ENCODE data around the gene PLXDC1.

PLXDC1 gene

DNA sequence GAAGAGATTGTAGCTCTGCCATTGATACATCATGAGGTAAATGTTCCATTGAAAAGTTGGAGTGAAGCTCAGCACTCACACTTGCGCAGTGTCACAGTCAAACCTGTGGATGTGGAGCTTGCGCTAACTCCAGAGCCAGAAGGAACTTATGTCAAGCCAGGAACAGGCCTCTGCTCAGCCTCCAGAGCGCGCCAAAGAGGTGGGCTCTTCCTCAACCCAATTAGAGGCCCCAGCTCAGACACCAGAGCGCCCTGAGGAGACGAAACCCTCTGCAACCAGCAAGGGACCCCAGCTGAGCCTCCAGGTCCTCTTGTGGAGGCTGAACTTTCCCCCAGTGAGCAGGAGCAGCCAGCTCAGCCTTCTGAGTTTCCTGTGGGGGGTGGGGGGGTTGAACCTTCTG is 122.7 kb downstream of the PLXDC1 start:
- TF ChIP-seq USF1 (IDR thresholded peaks at IDR 0.05) (no peak), FOXM1 (IDR thresholded peaks at IDR 0.05; ENCODE audit: borderline replicate concordance, low read depth) (no peak), MAX (IDR thresholded peaks at IDR 0.05) (no peak), YY1 (IDR thresholded peaks at IDR 0.05; ENCODE audit: low read depth) (no peak), NFIC (IDR thresholded peaks at IDR 0.05) (no peak), EGR1 (IDR thresholded peaks at IDR 0.05) (no peak), TCF12 (IDR thresholded peaks at IDR 0.05; ENCODE audit: low read depth) (no peak), CREB1 (IDR thresholded peaks at IDR 0.05; ENCODE audit: low read depth) (no peak), REST (IDR thresholded peaks at IDR 0.05; ENCODE audit: low read depth) (no peak), TEAD4 (IDR thresholded peaks at IDR 0.05) (no peak), ZBTB7A (IDR thresholded peaks at IDR 0.05; ENCODE audit: low read depth) (no peak)

DNA sequence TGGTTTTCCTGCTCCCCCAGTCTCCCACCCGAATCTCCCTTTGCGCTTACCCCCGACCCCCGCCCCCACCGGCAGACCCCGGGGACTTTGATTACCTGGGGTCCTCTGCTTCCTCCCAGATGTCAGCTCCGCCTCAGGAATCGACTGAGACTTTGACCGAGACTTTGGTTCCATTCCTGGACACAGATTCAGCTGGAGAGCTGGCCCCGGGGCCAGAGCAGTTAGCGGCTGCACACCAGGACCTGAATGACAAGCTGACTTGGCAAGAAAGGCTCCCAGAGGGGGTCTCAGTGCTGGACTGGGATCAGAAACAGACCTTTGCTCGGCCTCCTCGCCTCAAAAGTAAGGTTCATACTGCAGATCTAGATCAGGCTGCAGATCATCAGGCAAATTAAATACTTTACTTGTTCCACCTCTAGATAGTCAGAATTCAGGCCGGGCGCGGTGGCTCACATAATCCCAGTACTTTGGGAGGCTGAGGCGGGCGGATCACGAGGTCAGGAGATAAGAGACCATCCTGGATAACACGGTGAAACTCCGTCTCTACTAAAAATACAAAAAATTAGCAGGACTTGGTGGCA is 123.9 kb downstream of the PLXDC1 start:
- TF ChIP-seq CREB1 (IDR thresholded peaks at IDR 0.05; ENCODE audit: low read depth) (no peak), EGR1 (IDR thresholded peaks at IDR 0.05) (no peak), YY1 (IDR thresholded peaks at IDR 0.05; ENCODE audit: low read depth) (no peak), MAX (IDR thresholded peaks at IDR 0.05) (no peak), ZBTB7A (IDR thresholded peaks at IDR 0.05; ENCODE audit: low read depth) (no peak; the same call in 1 of the 2 replicates), NFIC (IDR thresholded peaks at IDR 0.05) (no peak), TAF1 (IDR thresholded peaks at IDR 0.05; ENCODE audit: low read depth) (no peak), RAD21 (IDR thresholded peaks at IDR 0.05; ENCODE audit: low read depth) (no peak), USF1 (IDR thresholded peaks at IDR 0.05) (no peak), TEAD4 (IDR thresholded peaks at IDR 0.05) (no peak), CEBPB (IDR thresholded peaks at IDR 0.05) (no peak), REST (IDR thresholded peaks at IDR 0.05; ENCODE audit: low read depth) (no peak), FOXM1 (IDR thresholded peaks at IDR 0.05; ENCODE audit: borderline replicate concordance, low read depth) (no peak), EP300 (IDR thresholded peaks at IDR 0.05; ENCODE audit: borderline replicate concordance) (no peak), TCF12 (IDR thresholded peaks at IDR 0.05; ENCODE audit: low read depth) (no peak)

- TF ChIP-seq USF1 (IDR thresholded peaks at IDR 0.05) (no peak), FOXM1 (IDR thresholded peaks at IDR 0.05; ENCODE audit: borderline replicate concordance, low read depth) (no peak), ZBTB7A (IDR thresholded peaks at IDR 0.05; ENCODE audit: low read depth) (no peak; the same call in 1 of the 2 replicates), YY1 (IDR thresholded peaks at IDR 0.05; ENCODE audit: low read depth) (peak; percentile 65), CREB1 (IDR thresholded peaks at IDR 0.05; ENCODE audit: low read depth) (no peak), REST (IDR thresholded peaks at IDR 0.05; ENCODE audit: low read depth) (no peak), MAX (IDR thresholded peaks at IDR 0.05) (no peak), TAF1 (IDR thresholded peaks at IDR 0.05; ENCODE audit: low read depth) (0 out of 2 replicates have a peak, but pooled peaks have one; percentile 28), RAD21 (IDR thresholded peaks at IDR 0.05; ENCODE audit: low read depth) (no peak), EP300 (IDR thresholded peaks at IDR 0.05; ENCODE audit: borderline replicate concordance) (no peak), TEAD4 (IDR thresholded peaks at IDR 0.05) (no peak), CEBPB (IDR thresholded peaks at IDR 0.05) (no peak), NFIC (IDR thresholded peaks at IDR 0.05) (peak; percentile 71), EGR1 (IDR thresholded peaks at IDR 0.05) (no peak), TCF12 (IDR thresholded peaks at IDR 0.05; ENCODE audit: low read depth) (no peak; the same call in 1 of the 2 replicates)
Measured at GRCh38 chr17:39026980-39027451, 124.4 kb downstream of the PLXDC1 start.
